A549 (cell line): ENCODE results near the gene ZNF710. TPM values are rescaled to one million over a fixed set of nuclear protein-coding genes. Genes with fewer than 3 reads are reported as not detected.
A peak's percentile ranks its signal among the peaks of the same experiment; 100 is the strongest.

Source experiments
- ATAC-seq, 2 experiments: fragments of 200-7000 bp in 1 of 2; fragments of >200 bp in 1 of 2; cut with Nextera tagmentation in 1 of 2; cut with Tn5 transposase in 1 of 2; 3 replicates each; pipeline versions ENCODE4 v1.8.0 to v1.9.1; 2018 to 2020; ENCODE audit warnings: mild to moderate bottlenecking in 1 of 2, moderate library complexity in 1 of 2
- CTCF ChIA-PET: fragments of 300-600 bp; sonication (Branson Sonifier 250); formaldehyde crosslinking; extraction: SDS; loops from one replicate; lab custom pipeline; 2021; ENCODE audit warnings: antibody characterized with exemption, inconsistent platforms; lab: Yijun Ruan, JAX
- POLR2A ChIA-PET: fragments of 350-600 bp; formaldehyde crosslinking; extraction: SDS; loops from one replicate; lab custom pipeline; 2021; ENCODE audit warnings: antibody characterized with exemption, inconsistent platforms; lab: Yijun Ruan, JAX
- DNase-seq, 2 experiments: peaks; one replicate each; pipeline versions ENCODE4 v3.0.0 to v3.0.0-alpha.2; 2011 to 2016; ENCODE audit warnings: low read depth in 1 of 2, low spot score in 1 of 2
- FAIRE-seq: peaks from 2 replicates; lab custom pipeline; 2011; peaks lifted over from hg19 to GRCh38; lab: Jason Lieb, UNC
- H3K27ac ChIP-seq, 2 experiments: fragments of >200 bp; sonication (Bioruptor Twin); formaldehyde crosslinking; 3 replicates each; pipeline ENCODE4 v1.5.1; 2016 to 2017
- H3K4me1 ChIP-seq: fragments of >200 bp; sonication (Bioruptor Twin); formaldehyde crosslinking; 3 replicates; pipeline ENCODE4 v1.6.1; 2016
- H3K4me2 ChIP-seq: fragments of >200 bp; sonication (Bioruptor Twin); formaldehyde crosslinking; 3 replicates; pipeline ENCODE4 v1.6.1; 2016
- H3K4me3 ChIP-seq: fragments of >200 bp; sonication (Bioruptor Twin); formaldehyde crosslinking; 3 replicates; pipeline ENCODE4 v1.5.1; 2016
- H3K9me3 ChIP-seq: fragments of >200 bp; sonication (Bioruptor Twin); formaldehyde crosslinking; 3 replicates; pipeline ENCODE4 v1.6.1; 2016
- CBX2 ChIP-seq: fragments of 200-600 bp; sonication (generic); IDR thresholded peaks from 2 replicates; pipeline ENCODE4 v1.6.1; 2016; ENCODE audit warnings: low read depth, mild to moderate bottlenecking, borderline replicate concordance
- CHD2 ChIP-seq: fragments of 150-350 bp; IDR thresholded peaks from 2 replicates; pipeline ENCODE4 v1.6.1; 2014; ENCODE audit warnings: low read length; ENCODE audit not compliant: partially characterized antibody
- CTCF ChIP-seq: fragments of >200 bp; sonication (Bioruptor Twin); formaldehyde crosslinking; IDR thresholded peaks from 3 replicates; pipeline ENCODE4 v1.5.1; 2016
- ESRRA ChIP-seq: fragments of 150-350 bp; IDR thresholded peaks from 2 replicates; pipeline ENCODE4 v1.6.1; 2014; ENCODE audit warnings: mild to moderate bottlenecking, low read length, borderline replicate concordance
- FOXS1 ChIP-seq: fragments of 250-450 bp; sonication (Bioruptor Pico); IDR thresholded peaks from 2 replicates; pipeline ENCODE4 v1.5.0; 2020; ENCODE audit warnings: mild to moderate bottlenecking, moderate library complexity
- GATA3 ChIP-seq: IDR thresholded peaks from 2 replicates; pipeline ENCODE4 v1.6.1; 2012; ENCODE audit warnings: borderline replicate concordance
- HOXB13 ChIP-seq: fragments of 250-450 bp; sonication (Bioruptor Pico); IDR thresholded peaks from 2 replicates; pipeline ENCODE4 v1.5.0; 2020; ENCODE audit warnings: low read depth, mild to moderate bottlenecking, moderate library complexity
- JUNB ChIP-seq: fragments of >200 bp; sonication (Bioruptor Twin); formaldehyde crosslinking; IDR thresholded peaks from 2 replicates; pipeline ENCODE4 v1.6.1; 2016
- MAZ ChIP-seq: fragments of 150-350 bp; IDR thresholded peaks from 2 replicates; pipeline ENCODE4 v1.6.1; 2014; ENCODE audit warnings: antibody characterized with exemption, low read depth, low read length, borderline replicate concordance
- MYC ChIP-seq: IDR thresholded peaks from 2 replicates; pipeline ENCODE4 v1.6.1; 2012; ENCODE audit warnings: mild to moderate bottlenecking, inconsistent platforms, low read length, improper control_type of control experiment, borderline replicate concordance
- NFE2L2 ChIP-seq: fragments of 150-350 bp; conservative IDR thresholded peaks from 2 replicates; pipeline ENCODE4 v1.6.1; 2014; ENCODE audit warnings: low read length
- PBX3 ChIP-seq: IDR thresholded peaks from 2 replicates; pipeline ENCODE4 v1.6.1; 2012
- RCOR1 ChIP-seq: fragments of 150-350 bp; IDR thresholded peaks from 2 replicates; pipeline ENCODE4 v1.6.1; 2014; ENCODE audit warnings: antibody characterized with exemption, low read length, low read depth
- RNF2 ChIP-seq: fragments of 200-600 bp; sonication (generic); IDR thresholded peaks from 2 replicates; pipeline ENCODE4 v1.6.1; 2016; ENCODE audit warnings: low read depth, mild to moderate bottlenecking, antibody characterized with exemption, moderate library complexity, borderline replicate concordance
- SMC3 ChIP-seq: fragments of >200 bp; sonication (Bioruptor Twin); formaldehyde crosslinking; IDR thresholded peaks from 3 replicates; pipeline ENCODE4 v1.6.1; 2018; ENCODE audit warnings: inconsistent platforms
- TFCP2L1 ChIP-seq: fragments of 250-450 bp; sonication (Bioruptor Pico); IDR thresholded peaks from 2 replicates; pipeline ENCODE4 v1.5.0; 2021; ENCODE audit warnings: mild to moderate bottlenecking
- ZFP36 ChIP-seq: fragments of 450-650 bp; IDR thresholded peaks from 2 replicates; pipeline ENCODE4 v1.6.1; 2014; ENCODE audit warnings: borderline replicate concordance; ENCODE audit not compliant: partially characterized antibody
- ZNF302 ChIP-seq: fragments of 250-450 bp; sonication (Bioruptor Pico); IDR thresholded peaks from 2 replicates; pipeline ENCODE4 v1.9.0; 2021; ENCODE audit warnings: inconsistent platforms, mild to moderate bottlenecking, moderate library complexity
- WGBS: methylation state at CpG from one replicate; pipeline ENCODE4 v1.1.6; 2017; ENCODE audit errors: missing lambda C conversion rate; 5-methylcytosine and 5-hydroxymethylcytosine counted together
- polyA plus RNA-seq, 4 experiments: library from polyadenylated mRNA; depleted of rRNA in 3 of 4; stranded (reverse); fragments of >200 nt; fragmentation: RNase III in 1 of 4; extraction: RNeasy Plus Mini Kit Qiagen cat#74134 plus additional on column Dnase treatment in 1 of 4; gene quantifications; 2 replicates in 3 of 4; 3 replicates in 1 of 4; pipeline ENCODE4 v1.2.3, GENCODE V29; 2011 to 2017
- TF ChIP-seq, protein P1 (sequence below): fragments of 200-600 bp; sonication (generic); IDR thresholded peaks from 2 replicates; pipeline ENCODE4 v1.6.1; 2016; ENCODE audit warnings: antibody characterized with exemption, mild to moderate bottlenecking, moderate library complexity
- TF ChIP-seq, protein P2 (sequence below): fragments of >200 bp; sonication (Bioruptor Twin); formaldehyde crosslinking; IDR thresholded peaks from 3 replicates; pipeline ENCODE4 v1.6.1; 2016

Gene ZNF710
- polyA plus RNA-seq, 2 of the 4 experiments (the other 2 are of a cell fraction), result 2.6 to 7.8 TPM

- H3K4me1 ChIP-seq, result peaks cover 13% of the 10 kb centered on the region; the same call in 2 of the 3 replicates
- H3K4me2 ChIP-seq, result no peak overlapping the region
- ChIA-PET POLR2A (no interaction called here), CTCF (interaction anchor here (1.2 to 1.5 kb wide), 3 partner anchors 9 to 144 kb away, joined by 3 to 4 read pairs (median 4); no protein-coding TSS in a partner anchor)
- 94% methylated on average over 12 of the region's 12 CpGs for WGBS
- DNase-seq (no peak), FAIRE-seq (no peak), ATAC-seq (no peak)
- H3K4me3 ChIP-seq, result no peak overlapping the region
- H3K27ac ChIP-seq, result no peak overlapping the region
- H3K9me3 ChIP-seq, result no peaks in the 10 kb centered on the region
- TF ChIP-seq ZFP36 (no peak), RCOR1 (no peak)
These were observed 41.2 kb downstream of the ZNF710 start for GRCh38 chr15:90042356-90042755.

GRCh38 chr15:90042766-90043529, 41.8 kb downstream of the ZNF710 start:
- Histone ChIP-seq H3K4me2 (no peak overlapping the region), H3K4me3 (no peak overlapping the region), H3K27ac (no peak overlapping the region; a peak in 1 of 6 replicates), H3K4me1 (peaks cover 8% of the 10 kb centered on the region; the same call in 2 of the 3 replicates), H3K9me3 (no peaks in the 10 kb centered on the region)
- 93% methylated on average over 18 of the region's 27 CpGs for WGBS
- TF ChIP-seq GATA3 (no peak), ESRRA (no peak), FOXS1 (CRISPR knock-in tag) (no peak), CTCF (no peak), ZFP36 (no peak), SMC3 (no peak), NFE2L2 (no peak), CBX2 (no peak), PBX3 (no peak), MAZ (no peak), RNF2 (no peak), CHD2 (no peak), HOXB13 (no peak), MYC (no peak), TFCP2L1 (CRISPR knock-in tag) (no peak), ZNF302 (no peak), JUNB (no peak)
- TF ChIP-seq, protein P1, sequence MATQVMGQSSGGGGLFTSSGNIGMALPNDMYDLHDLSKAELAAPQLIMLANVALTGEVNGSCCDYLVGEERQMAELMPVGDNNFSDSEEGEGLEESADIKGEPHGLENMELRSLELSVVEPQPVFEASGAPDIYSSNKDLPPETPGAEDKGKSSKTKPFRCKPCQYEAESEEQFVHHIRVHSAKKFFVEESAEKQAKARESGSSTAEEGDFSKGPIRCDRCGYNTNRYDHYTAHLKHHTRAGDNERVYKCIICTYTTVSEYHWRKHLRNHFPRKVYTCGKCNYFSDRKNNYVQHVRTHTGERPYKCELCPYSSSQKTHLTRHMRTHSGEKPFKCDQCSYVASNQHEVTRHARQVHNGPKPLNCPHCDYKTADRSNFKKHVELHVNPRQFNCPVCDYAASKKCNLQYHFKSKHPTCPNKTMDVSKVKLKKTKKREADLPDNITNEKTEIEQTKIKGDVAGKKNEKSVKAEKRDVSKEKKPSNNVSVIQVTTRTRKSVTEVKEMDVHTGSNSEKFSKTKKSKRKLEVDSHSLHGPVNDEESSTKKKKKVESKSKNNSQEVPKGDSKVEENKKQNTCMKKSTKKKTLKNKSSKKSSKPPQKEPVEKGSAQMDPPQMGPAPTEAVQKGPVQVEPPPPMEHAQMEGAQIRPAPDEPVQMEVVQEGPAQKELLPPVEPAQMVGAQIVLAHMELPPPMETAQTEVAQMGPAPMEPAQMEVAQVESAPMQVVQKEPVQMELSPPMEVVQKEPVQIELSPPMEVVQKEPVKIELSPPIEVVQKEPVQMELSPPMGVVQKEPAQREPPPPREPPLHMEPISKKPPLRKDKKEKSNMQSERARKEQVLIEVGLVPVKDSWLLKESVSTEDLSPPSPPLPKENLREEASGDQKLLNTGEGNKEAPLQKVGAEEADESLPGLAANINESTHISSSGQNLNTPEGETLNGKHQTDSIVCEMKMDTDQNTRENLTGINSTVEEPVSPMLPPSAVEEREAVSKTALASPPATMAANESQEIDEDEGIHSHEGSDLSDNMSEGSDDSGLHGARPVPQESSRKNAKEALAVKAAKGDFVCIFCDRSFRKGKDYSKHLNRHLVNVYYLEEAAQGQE, result no peak
- TF ChIP-seq, protein P2, sequence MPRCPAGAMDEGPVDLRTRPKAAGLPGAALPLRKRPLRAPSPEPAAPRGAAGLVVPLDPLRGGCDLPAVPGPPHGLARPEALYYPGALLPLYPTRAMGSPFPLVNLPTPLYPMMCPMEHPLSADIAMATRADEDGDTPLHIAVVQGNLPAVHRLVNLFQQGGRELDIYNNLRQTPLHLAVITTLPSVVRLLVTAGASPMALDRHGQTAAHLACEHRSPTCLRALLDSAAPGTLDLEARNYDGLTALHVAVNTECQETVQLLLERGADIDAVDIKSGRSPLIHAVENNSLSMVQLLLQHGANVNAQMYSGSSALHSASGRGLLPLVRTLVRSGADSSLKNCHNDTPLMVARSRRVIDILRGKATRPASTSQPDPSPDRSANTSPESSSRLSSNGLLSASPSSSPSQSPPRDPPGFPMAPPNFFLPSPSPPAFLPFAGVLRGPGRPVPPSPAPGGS, result no peak
- ATAC-seq, result peak in 1 of 2 experiments; percentile 27; a peak in 2 of 6 replicates
- DNase-seq, result no peak
- POLR2A ChIA-PET, result no interaction called here
- CTCF ChIA-PET, result interaction anchor here (0.7 to 3.0 kb wide), 5 partner anchors 10 to 144 kb away, joined by 3 to 12 read pairs (median 4); no protein-coding TSS in a partner anchor
- FAIRE-seq, result no peak
